HG03521 (cell line): ENCODE results near the gene CHML.

ENCODE experiments used
- ATAC-seq: cut with Tn5 transposase; IDR thresholded peaks from one replicate; pipeline ENCODE4 v1.9.1; 2021; ENCODE audit warnings: mild to moderate bottlenecking, moderate library complexity; ENCODE audit not compliant: unreplicated experiment

The CHML gene

DNA sequence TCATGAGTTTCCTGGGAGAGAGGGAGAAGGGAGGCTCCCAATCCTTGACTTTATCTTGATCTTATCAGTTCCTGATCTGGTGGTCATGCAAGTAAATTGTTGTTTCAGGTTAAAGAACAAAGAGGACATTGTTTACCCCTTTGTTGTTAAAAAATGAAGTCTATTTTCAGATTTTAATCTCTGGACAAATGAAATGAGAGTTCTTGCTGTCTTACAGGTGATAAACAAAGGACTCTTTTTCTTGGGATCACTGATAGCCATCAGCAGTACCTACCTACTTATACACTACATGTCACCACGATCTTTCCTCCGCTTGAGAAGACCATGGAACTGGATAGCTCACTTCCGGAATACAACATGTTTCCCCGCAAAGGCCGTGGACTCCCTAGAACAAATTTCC lies 48.4 kb downstream of the CHML start:
- ATAC-seq = no peak

DNA sequence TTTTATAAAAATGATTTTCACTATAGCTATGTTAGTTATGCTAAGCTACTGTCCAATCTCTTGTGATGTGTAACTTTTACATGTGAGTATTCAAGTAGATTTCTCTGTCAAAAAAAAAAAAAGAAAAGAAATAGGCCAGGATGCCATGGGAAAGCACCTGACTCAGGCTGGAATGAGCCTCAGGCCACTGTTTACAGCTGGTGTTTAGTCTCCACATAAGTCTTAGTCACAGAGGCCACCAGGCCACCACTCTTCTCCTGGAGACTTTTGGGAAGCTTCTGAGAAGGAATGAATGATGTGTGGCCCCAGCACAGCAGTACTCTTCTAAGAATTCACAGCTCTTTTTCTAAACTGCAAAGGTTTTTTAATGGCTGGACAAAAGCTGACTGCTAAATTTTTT lies 48.9 kb downstream of the CHML start:
- no peak for ATAC-seq

DNA sequence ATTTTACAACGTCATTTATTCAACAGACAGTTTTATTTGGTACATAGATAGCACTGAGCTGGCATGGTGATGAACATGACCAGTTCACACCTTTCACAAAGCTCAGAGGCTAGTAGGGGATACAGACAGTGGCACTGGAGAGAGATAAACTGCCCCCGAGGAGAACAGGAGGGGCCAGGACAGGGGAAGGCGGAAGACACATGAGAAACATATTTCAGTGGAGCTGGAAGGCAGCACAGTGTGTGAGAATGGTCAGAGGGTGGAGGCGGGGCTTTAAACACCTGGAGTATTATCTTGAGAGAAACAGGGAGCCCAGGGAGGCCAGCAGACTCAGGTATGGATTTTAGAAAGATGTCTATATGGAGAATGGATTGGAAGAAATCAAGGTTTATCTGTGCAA lies 49.5 kb downstream of the CHML start:
- no peak for ATAC-seq
